NT2/D1 (cell line): ENCODE results near the gene PRSS58.

Experiments
- SUZ12 ChIP-seq: IDR thresholded peaks from 2 replicates; pipeline ENCODE4 v1.6.1; 2011; ENCODE audit not compliant: insufficient read length, insufficient read depth; ENCODE audit errors: extremely low read depth
- ZNF274 ChIP-seq: IDR thresholded peaks from 2 replicates; pipeline ENCODE4 v1.6.1; 2011; ENCODE audit warnings: mild to moderate bottlenecking, low read depth, low read length

GRCh38 chr7:142240546-142240945, 17.3 kb downstream of the PRSS58 start:
- TF ChIP-seq ZNF274 (no peak), SUZ12 (no peak)
